Rectal smooth muscle tissue (tissue), 1 donor: ENCODE results near the gene MAP10.

Experiments
- H3K27ac ChIP-seq: one replicate; pipeline ENCODE4 v1.7.0; 2013; ENCODE audit warnings: low read depth, low read length, inconsistent platforms
- H3K27me3 ChIP-seq: one replicate; pipeline ENCODE4 v1.7.0; 2013; ENCODE audit warnings: low read length; ENCODE audit not compliant: control insufficient read depth, insufficient read depth
- H3K36me3 ChIP-seq: one replicate; pipeline ENCODE4 v1.7.0; 2013; ENCODE audit warnings: low read length; ENCODE audit not compliant: control insufficient read depth, insufficient read depth
- H3K4me1 ChIP-seq: one replicate; pipeline ENCODE4 v1.7.0; 2013; ENCODE audit warnings: low read length; ENCODE audit not compliant: control insufficient read depth, insufficient read depth
- H3K4me3 ChIP-seq: one replicate; pipeline ENCODE4 v1.7.0; 2013; ENCODE audit warnings: low read length
- H3K9ac ChIP-seq: one replicate; pipeline ENCODE4 v1.7.0; 2013; ENCODE audit warnings: low read length

The MAP10 gene

GRCh38 chr1:232805269-232806185 lies at the start of gene MAP10:
TSS of gene MAP10 (plus strand) at chr1:232805416. CDS start at chr1:232805450, 34 bp downstream.
- Histone ChIP-seq H3K27me3 (no peaks in the 10 kb centered on the region), H3K27ac (peak within 1 kb of the TSS; percentile 28), H3K36me3 (no peaks in the 10 kb centered on the region), H3K9ac (peak within 1 kb of the TSS; percentile 42), H3K4me3 (peak within 1 kb of the TSS; percentile 79), H3K4me1 (peaks cover 3% of the 10 kb centered on the region)

- no peak overlapping the region for H3K4me3 ChIP-seq
- no peak overlapping the region for H3K27ac ChIP-seq
- no peak overlapping the region for H3K9ac ChIP-seq
- H3K4me1 ChIP-seq = peaks cover 23% of the 10 kb centered on the region
- H3K36me3 ChIP-seq = no peaks in the 10 kb centered on the region
- H3K27me3 ChIP-seq = no peaks in the 10 kb centered on the region
Observed at GRCh38 chr1:232764458-232765251, 40.6 kb upstream of the MAP10 start.

- Histone ChIP-seq H3K4me1 (peaks cover 25% of the 10 kb centered on the region), H3K4me3 (no peak overlapping the region), H3K27ac (no peak overlapping the region), H3K9ac (no peak overlapping the region), H3K27me3 (no peaks in the 10 kb centered on the region), H3K36me3 (no peaks in the 10 kb centered on the region)
Observed at GRCh38 chr1:232765542-232765941, 39.7 kb upstream of the MAP10 start.

DNA sequence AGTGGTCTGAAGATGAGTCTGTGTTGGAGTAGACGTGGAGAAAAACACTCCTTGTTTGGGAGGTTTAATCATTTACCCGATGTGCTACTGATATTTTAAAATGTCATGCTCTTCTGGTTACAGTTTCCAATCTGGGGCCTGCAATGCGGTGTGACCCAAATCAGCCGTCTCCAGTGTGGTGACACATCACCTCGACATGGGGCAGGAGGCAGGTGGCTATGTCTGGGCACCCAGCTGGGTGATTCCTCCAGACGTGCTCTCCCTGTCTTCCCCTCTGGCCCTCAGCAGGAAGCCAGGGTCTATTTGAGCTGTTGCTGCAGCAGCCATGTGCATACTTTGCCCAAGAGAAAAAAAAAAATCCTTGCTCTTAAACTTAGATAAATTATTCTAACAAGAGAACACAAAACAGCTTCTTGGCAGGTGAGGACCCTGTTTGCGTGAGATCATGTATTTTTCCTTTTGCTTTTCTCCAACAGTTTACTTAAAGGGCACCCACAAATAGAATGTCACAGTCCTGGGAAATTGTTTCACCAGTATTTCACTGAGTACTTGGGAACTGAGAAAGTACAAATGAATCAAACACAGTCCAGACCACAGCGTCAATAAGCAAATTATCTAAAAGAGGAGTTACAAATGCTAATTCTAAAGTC lies 38.9 kb upstream of the MAP10 start:
- Histone ChIP-seq H3K27me3 (no peaks in the 10 kb centered on the region), H3K36me3 (no peaks in the 10 kb centered on the region), H3K27ac (peak overlapping the region; percentile 83), H3K4me1 (peaks cover 25% of the 10 kb centered on the region), H3K4me3 (no peak overlapping the region), H3K9ac (no peak overlapping the region)

GRCh38 chr1:232766904-232767303 lies 38.3 kb upstream of the MAP10 start:
- H3K36me3 ChIP-seq = no peaks in the 10 kb centered on the region
- H3K4me1 ChIP-seq = peaks cover 25% of the 10 kb centered on the region
- H3K27ac ChIP-seq = peak overlapping the region; percentile 83
- H3K9ac ChIP-seq = no peak overlapping the region
- H3K27me3 ChIP-seq = no peaks in the 10 kb centered on the region
- no peak overlapping the region for H3K4me3 ChIP-seq

DNA sequence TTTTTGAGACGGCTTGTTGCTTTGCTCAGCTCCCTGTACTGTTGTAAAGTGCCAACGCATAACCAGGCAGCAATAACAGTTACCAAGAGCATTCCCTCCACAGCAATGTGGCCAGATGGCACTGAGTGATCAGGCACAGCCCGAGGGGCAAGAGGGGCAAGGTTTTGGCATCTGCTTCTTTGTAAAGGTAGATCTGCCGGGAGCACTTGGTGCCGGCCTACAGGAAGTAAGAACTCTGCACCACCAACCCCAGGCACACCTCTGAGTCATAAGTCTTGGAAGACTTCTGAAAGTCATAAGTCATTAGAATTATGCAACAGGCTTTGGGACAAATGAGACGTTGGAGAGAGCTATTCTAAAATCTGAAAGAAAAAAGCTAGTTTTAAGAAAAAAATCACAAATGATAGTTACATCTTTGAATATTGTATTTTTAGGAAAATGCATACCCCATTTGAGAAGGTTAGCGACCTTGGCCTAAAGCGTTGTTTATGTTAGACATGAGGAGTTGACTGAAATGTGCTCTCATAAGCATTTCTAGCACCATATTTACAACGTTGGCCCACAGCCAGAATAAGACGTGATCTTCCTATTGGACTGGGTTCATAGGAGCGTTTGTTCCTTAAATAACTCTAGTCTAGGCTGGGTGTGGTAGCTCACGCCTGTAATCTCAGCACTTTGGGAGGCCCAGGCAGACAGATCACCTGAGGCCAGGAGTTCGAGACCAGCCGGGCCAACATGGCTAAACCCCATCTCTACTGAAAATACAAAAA lies 37.7 kb upstream of the MAP10 start:
- Histone ChIP-seq H3K27me3 (no peaks in the 10 kb centered on the region), H3K27ac (peak overlapping the region; percentile 83), H3K9ac (no peak overlapping the region), H3K36me3 (no peaks in the 10 kb centered on the region), H3K4me1 (peaks cover 25% of the 10 kb centered on the region), H3K4me3 (no peak overlapping the region)

DNA sequence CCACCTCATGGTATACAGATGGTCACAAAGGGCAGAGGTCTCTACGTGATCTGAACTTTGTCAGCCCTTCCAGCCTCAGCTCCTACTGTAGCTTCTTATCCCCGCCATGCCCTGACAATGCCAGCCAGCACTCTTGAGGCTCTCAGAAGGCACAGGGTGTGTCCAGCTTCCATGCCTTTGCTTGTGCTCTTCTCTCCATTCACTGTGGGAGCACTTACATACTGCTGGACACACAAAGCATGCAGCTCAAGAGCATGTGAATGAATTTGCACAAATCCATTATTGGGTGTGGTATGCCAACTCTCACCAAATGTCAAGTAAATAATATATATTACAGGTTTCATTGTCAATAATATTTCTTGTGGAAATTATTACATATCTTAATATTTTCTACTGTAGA lies 36.4 kb upstream of the MAP10 start:
- H3K27ac ChIP-seq = no peak overlapping the region
- H3K9ac ChIP-seq = no peak overlapping the region
- peaks cover 25% of the 10 kb centered on the region for H3K4me1 ChIP-seq
- H3K4me3 ChIP-seq = no peak overlapping the region
- H3K27me3 ChIP-seq = no peaks in the 10 kb centered on the region
- no peaks in the 10 kb centered on the region for H3K36me3 ChIP-seq

DNA sequence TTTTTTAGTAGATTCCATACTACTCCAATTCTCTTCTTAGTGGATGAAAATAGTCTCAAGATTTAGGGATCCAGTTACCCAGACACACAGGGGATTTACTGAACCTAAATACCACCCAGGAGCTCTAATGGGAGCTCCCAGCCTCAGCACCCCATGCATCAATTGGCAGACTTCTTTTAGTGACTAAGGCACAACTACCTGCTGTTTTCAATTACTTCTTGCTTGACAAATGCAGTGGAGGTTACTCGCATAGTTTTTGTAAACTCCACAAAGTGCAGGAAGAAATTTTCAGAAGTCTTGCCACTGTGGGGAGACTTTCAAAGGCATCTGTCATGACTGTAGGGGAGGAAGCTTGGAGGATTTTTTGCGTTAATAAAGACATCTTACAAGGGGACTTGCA lies 35.5 kb upstream of the MAP10 start:
- H3K9ac ChIP-seq = no peak overlapping the region
- H3K4me1 ChIP-seq = peaks cover 21% of the 10 kb centered on the region
- H3K36me3 ChIP-seq = no peaks in the 10 kb centered on the region
- no peaks in the 10 kb centered on the region for H3K27me3 ChIP-seq
- H3K27ac ChIP-seq = no peak overlapping the region
- no peak overlapping the region for H3K4me3 ChIP-seq

DNA sequence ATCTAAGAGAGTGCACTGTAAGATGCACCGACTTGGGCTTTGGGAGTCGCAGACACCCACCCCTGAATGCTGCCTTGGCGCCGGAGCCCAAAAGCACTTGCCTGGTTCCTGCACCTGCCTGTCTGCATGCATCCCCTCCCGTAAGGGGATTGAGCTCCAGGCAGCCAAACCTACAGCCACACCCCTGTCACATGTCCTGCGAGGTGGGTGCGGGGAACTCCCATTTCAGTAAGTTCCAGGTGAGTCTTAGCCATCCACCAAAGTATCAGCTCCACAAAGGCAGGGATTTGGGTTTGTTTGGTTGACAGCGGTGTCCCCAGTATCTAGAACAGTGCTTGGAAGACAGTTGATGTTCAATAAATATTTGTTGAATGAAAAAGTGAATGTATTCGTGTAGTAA lies 31.5 kb upstream of the MAP10 start:
- Histone ChIP-seq H3K9ac (no peak overlapping the region), H3K36me3 (no peaks in the 10 kb centered on the region), H3K4me1 (peaks cover 3% of the 10 kb centered on the region), H3K27me3 (no peaks in the 10 kb centered on the region), H3K27ac (no peak overlapping the region), H3K4me3 (no peak overlapping the region)

GRCh38 chr1:232776526-232777106 lies 28.6 kb upstream of the MAP10 start:
- no peak overlapping the region for H3K27ac ChIP-seq
- no peaks in the 10 kb centered on the region for H3K36me3 ChIP-seq
- H3K27me3 ChIP-seq = no peaks in the 10 kb centered on the region
- no peak overlapping the region for H3K4me3 ChIP-seq
- H3K4me1 ChIP-seq = no peaks in the 10 kb centered on the region
- no peak overlapping the region for H3K9ac ChIP-seq

DNA sequence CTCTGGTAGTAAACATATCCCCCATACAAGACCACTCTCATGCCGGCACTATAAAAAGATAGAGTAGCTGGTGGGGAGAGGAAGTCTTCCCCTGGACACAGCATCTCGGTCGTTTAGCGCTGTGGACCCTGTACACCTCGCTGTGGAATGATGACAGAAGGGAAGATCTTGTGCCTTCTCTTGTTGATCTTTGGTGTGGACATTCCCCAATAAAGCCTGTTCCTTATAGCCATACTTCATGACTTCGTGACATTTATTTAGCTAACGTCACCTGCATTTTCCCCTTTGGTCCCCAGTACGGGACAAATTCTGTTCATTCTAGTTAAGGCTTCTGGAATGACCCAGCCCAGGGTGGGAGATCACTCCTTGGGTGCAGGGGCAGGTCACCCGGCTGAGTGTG lies 24.9 kb upstream of the MAP10 start:
- H3K4me1 ChIP-seq = no peaks in the 10 kb centered on the region
- no peak overlapping the region for H3K27ac ChIP-seq
- no peaks in the 10 kb centered on the region for H3K27me3 ChIP-seq
- no peak overlapping the region for H3K4me3 ChIP-seq
- H3K36me3 ChIP-seq = no peaks in the 10 kb centered on the region
- H3K9ac ChIP-seq = no peak overlapping the region
